K562 (cell line): ENCODE measurements around the gene CD300A. TPM values are rescaled to one million over a fixed set of nuclear protein-coding genes. Genes with fewer than 3 reads are reported as not detected.

ENCODE experiments used
- ATAC-seq: fragments of 200-7000 bp; cut with Tn5 transposase; 3 replicates; pipeline ENCODE4 v1.9.1; 2020; ENCODE audit warnings: moderate library complexity
- BruUV-seq: library from RNA; stranded (reverse); fragments of 400-500 nt; replicated peaks from 2 replicates; lab custom pipeline; 2021; lab: Mats Ljungman, UMichigan
- CTCF ChIA-PET: fragments of 300-600 bp; formaldehyde crosslinking; extraction: SDS; loops from one replicate; lab custom pipeline; 2021; ENCODE audit warnings: low intra/inter-chr PET ratio; lab: Yijun Ruan, JAX
- POLR2A ChIA-PET: fragments of 300-600, 350-650 bp; sonication (Branson Sonifier 250); formaldehyde crosslinking; extraction: SDS; loops from one replicate; lab custom pipeline; 2021; ENCODE audit warnings: antibody characterized with exemption, inconsistent platforms; lab: Yijun Ruan, JAX
- DNase-seq, 4 experiments: peaks; one replicate each; pipeline versions ENCODE4 v3.0.0 to v3.0.0-alpha.2; 2011 to 2018; ENCODE audit warnings: low spot score in 3 of 4, mixed read lengths in 3 of 4; ENCODE audit errors: extremely low read depth in 1 of 4
- FAIRE-seq: peaks from 2 replicates; lab custom pipeline; 2011; peaks lifted over from hg19 to GRCh38; lab: Jason Lieb, UNC
- H2AFZ ChIP-seq: 2 replicates; pipeline ENCODE4 v1.6.0; 2011; ENCODE audit warnings: low read depth, low read length, control low read depth, inconsistent platforms
- H3K27ac ChIP-seq: fragments of 200-600 bp; 3 replicates; pipeline ENCODE4 v1.8.0; 2011; ENCODE audit warnings: low read depth, mild to moderate bottlenecking, control low read depth, inconsistent platforms, low read length, moderate library complexity, mixed read lengths; ENCODE audit errors: extremely low read depth
- H3K27me3 ChIP-seq, 2 experiments: fragments of 300-600 bp in 1 of 2; 2 replicates in 1 of 2; 3 replicates in 1 of 2; pipeline versions ENCODE4 v1.6.0 to v1.8.0; 2011; ENCODE audit warnings: inconsistent platforms in 2 of 2, low read length in 2 of 2, mild to moderate bottlenecking in 1 of 2, mixed read lengths in 1 of 2, moderate library complexity in 1 of 2; ENCODE audit not compliant: control insufficient read depth in 2 of 2, insufficient read depth in 2 of 2
- H3K36me3 ChIP-seq: fragments of 300-600 bp; 3 replicates; pipeline ENCODE4 v1.8.0; 2011; ENCODE audit warnings: mild to moderate bottlenecking, low read length, inconsistent platforms; ENCODE audit not compliant: control insufficient read depth, insufficient read depth
- H3K4me1 ChIP-seq, 2 experiments: fragments of 200-600 bp in 1 of 2; replicated peaks in 1 of 2; 2 replicates in 1 of 2; 3 replicates in 1 of 2; pipeline versions ENCODE4 v1.5.1 to v1.8.0; 2011; ENCODE audit warnings: inconsistent platforms in 2 of 2, low read length in 2 of 2, mild to moderate bottlenecking in 1 of 2, mixed read lengths in 1 of 2, moderate library complexity in 1 of 2; ENCODE audit not compliant: control insufficient read depth in 2 of 2, insufficient read depth in 2 of 2
- H3K4me2 ChIP-seq: 2 replicates; pipeline ENCODE4 v1.6.1; 2011; ENCODE audit warnings: low read length, control low read depth, inconsistent platforms, mixed read lengths; ENCODE audit not compliant: insufficient read depth
- H3K4me3 ChIP-seq: fragments of 200-600 bp; sonication (generic), shearing (Covaris generic); 2 replicates; pipeline ENCODE4 v1.5.1; 2016; ENCODE audit warnings: control low read depth, inconsistent platforms
- H3K79me2 ChIP-seq: fragments of 200-600 bp; 3 replicates; pipeline ENCODE4 v1.8.0; 2011; ENCODE audit warnings: low read length, inconsistent platforms; ENCODE audit not compliant: control insufficient read depth, insufficient read depth
- H3K9ac ChIP-seq, 2 experiments: 2 replicates each; pipeline versions ENCODE4 v1.6.0 to v1.6.1; 2011; ENCODE audit warnings: low read depth in 2 of 2, low read length in 2 of 2, control low read depth in 1 of 2, inconsistent platforms in 1 of 2, mild to moderate bottlenecking in 1 of 2, mixed read lengths in 1 of 2; ENCODE audit not compliant: insufficient read depth in 1 of 2
- H3K9me1 ChIP-seq: one replicate; pipeline ENCODE4 v1.6.0; 2011; ENCODE audit warnings: inconsistent platforms, mild to moderate bottlenecking, low read length, moderate library complexity; ENCODE audit not compliant: control insufficient read depth, insufficient read depth
- H3K9me3 ChIP-seq: replicated peaks from 2 replicates; pipeline ENCODE4 v1.5.1; 2011; ENCODE audit warnings: low read depth, low read length, inconsistent platforms; ENCODE audit not compliant: control insufficient read depth, insufficient read depth
- H4K20me1 ChIP-seq: replicated peaks from 2 replicates; pipeline ENCODE4 v1.6.1; 2011; ENCODE audit warnings: low read length, inconsistent platforms, mixed read lengths; ENCODE audit not compliant: control insufficient read depth, insufficient read depth
- CTBP1 ChIP-seq: fragments of 450-650 bp; IDR thresholded peaks from 2 replicates; pipeline ENCODE4 v1.6.1; 2016; ENCODE audit warnings: borderline replicate concordance
- HBP1 ChIP-seq: fragments of 450-650 bp; formaldehyde crosslinking; IDR thresholded peaks from 2 replicates; pipeline ENCODE4 v1.4.0; 2022; ENCODE audit warnings: missing genetic modification characterization
- PCBP2 ChIP-seq: fragments of 200-400 bp; formaldehyde crosslinking; IDR thresholded peaks from 2 replicates; pipeline ENCODE4 v1.6.1; 2018; ENCODE audit warnings: low read length, low read depth, mild to moderate bottlenecking, moderate library complexity; ENCODE audit not compliant: poor library complexity, severe bottlenecking
- PRDM10 ChIP-seq: fragments of 450-650 bp; IDR thresholded peaks from 2 replicates; pipeline ENCODE4 v1.6.1; 2018; ENCODE audit not compliant: partially characterized antibody
- ZNF444 ChIP-seq: fragments of 250-450 bp; sonication (Bioruptor Pico); IDR thresholded peaks from 2 replicates; pipeline ENCODE4 v1.4.0; 2020; ENCODE audit warnings: mild to moderate bottlenecking, moderate library complexity
- WGBS: fragments of 100-300 bp; shearing (Covaris generic); methylation state at CpG from one replicate; pipeline ENCODE4 v1.1.6; 2016; ENCODE audit warnings: low coverage, mixed read lengths; ENCODE audit not compliant: insufficient coverage; ENCODE audit errors: missing lambda C conversion rate; 5-methylcytosine and 5-hydroxymethylcytosine counted together
- in situ Hi-C: fragments of 300-500 bp; cut with MboI; formaldehyde crosslinking; loops from 4 replicates; pipeline ENCODE4 v1.15.0; 2018; ENCODE audit warnings: inconsistent platforms, mixed read lengths
- intact Hi-C: fragments of 100-400 bp; cut with micrococcal nuclease; formaldehyde crosslinking; loops from 2 replicates; pipeline ENCODE4 v1.14.2; 2022
- polyA plus RNA-seq, 8 experiments: library from polyadenylated mRNA; depleted of rRNA in 4 of 8; stranded (reverse) in 5 of 8; unstranded in 3 of 8; fragments of >200 nt; fragmentation: Nextera tagmentation in 2 of 8; fragmentation: Illumina TruSeq in 1 of 8; extraction: Ambion mirVana in 2 of 8; extraction: Trizol in 1 of 8; gene quantifications; 2 replicates each; pipeline versions ENCODE4 v1.2.1 to v1.2.3, GENCODE V29; 2011 to 2014; ENCODE audit warnings: inconsistent platforms in 1 of 8, missing spikeins in 1 of 8
- total RNA-seq, 7 experiments: library from RNA; depleted of rRNA in 6 of 7; stranded (reverse); fragments of >200 nt in 6 of 7; fragmentation: Illumina TruSeq in 2 of 7; extraction: Trizol in 2 of 7; gene quantifications; 2 replicates each; pipeline versions ENCODE4 v1.2.1 to v1.2.3, GENCODE V29; 2011 to 2021; ENCODE audit warnings: low replicate concordance in 1 of 7
- TF ChIP-seq, protein P1 (sequence below), 2 experiments: fragments of 450-650 bp; IDR thresholded peaks; 2 replicates each; pipeline ENCODE4 v1.6.1; 2016; ENCODE audit warnings: mild to moderate bottlenecking in 2 of 2, borderline replicate concordance in 1 of 2, low read depth in 1 of 2, moderate library complexity in 1 of 2

Gene CD300A
- total and polyA plus RNA-seq, 9 of the 15 experiments (the other 6 are each of a cell fraction or from before 2014, with no cell fraction given), result 0.21 to 1.7 (median 0.41) TPM; not detected in 1

DNA sequence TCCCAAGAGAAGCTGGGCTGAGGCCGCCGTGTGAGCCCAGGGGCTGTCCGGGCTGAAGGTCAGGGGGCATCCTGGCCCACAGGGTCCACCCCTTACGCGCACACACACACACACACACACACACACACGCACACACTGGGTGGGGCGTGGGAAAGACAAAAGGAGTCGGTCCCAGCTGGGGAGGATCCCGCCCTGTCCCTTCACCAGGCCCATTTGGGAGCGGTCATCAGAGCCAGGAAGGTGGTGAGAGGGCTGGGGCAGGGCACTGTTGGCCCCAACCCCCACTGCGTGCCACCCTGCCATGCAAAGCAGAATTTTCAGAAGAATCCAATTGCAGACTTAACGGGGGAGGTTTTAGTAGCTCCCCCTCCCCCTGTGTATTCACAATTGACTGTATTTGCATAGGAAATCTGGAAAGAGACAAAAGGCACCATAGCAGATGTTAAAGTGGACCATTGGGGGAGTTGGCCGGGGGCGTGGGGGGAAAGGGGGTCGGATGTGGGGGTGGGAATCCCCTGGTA lies 11.3 kb upstream of the CD300A start:
- H3K27ac ChIP-seq, result no peak overlapping the region
- intact Hi-C loops (no loop called here), in situ Hi-C loops (no loop called here)
- H3K27me3 ChIP-seq, result peaks cover 0 to 27% of the 10 kb centered on the region in 2 experiments; a peak in 3 of 5 replicates
- no peak for DNase-seq
- peaks cover 15 to 22% of the 10 kb centered on the region in 2 experiments; a peak in 4 of 5 replicates for H3K4me1 ChIP-seq
- ChIA-PET POLR2A (interaction anchor here (0.6 to 0.7 kb wide), 2 partner anchors 192 to 592 kb away, joined by 3 to 4 read pairs; partner anchors contain the start of genes ATP5PD and KCTD2), CTCF (interaction anchor here (1.4 to 3.6 kb wide), 2 partner anchors 75 kb away, joined by 4 to 61 read pairs; no protein-coding TSS in a partner anchor)
- H2AFZ ChIP-seq, result peak overlapping the region; percentile 86; the same call in 1 of the 2 replicates
- H4K20me1 ChIP-seq, result no peaks in the 10 kb centered on the region
- H3K9me1 ChIP-seq, result no peaks in the 10 kb centered on the region
- peak overlapping the region in 1 of 2 experiments; percentile 92; a peak in 2 of 4 replicates for H3K9ac ChIP-seq
- no peaks in the 10 kb centered on the region for H3K9me3 ChIP-seq
- ATAC-seq, result no peak
- 66% methylated on average over 10 of the region's 15 CpGs for WGBS
- no TSS peak for BruUV-seq
- H3K79me2 ChIP-seq, result no peaks in the 10 kb centered on the region
- H3K4me2 ChIP-seq, result no peak overlapping the region
- no peak overlapping the region for H3K4me3 ChIP-seq
- no peak for FAIRE-seq
- H3K36me3 ChIP-seq, result no peaks in the 10 kb centered on the region
- TF ChIP-seq PCBP2 (no peak), PRDM10 (peak; percentile 63), ZNF444 (CRISPR knock-in tag) (no peak), HBP1 (CRISPR knock-in tag) (no peak), CTBP1 (no peak)
- TF ChIP-seq, protein P1, sequence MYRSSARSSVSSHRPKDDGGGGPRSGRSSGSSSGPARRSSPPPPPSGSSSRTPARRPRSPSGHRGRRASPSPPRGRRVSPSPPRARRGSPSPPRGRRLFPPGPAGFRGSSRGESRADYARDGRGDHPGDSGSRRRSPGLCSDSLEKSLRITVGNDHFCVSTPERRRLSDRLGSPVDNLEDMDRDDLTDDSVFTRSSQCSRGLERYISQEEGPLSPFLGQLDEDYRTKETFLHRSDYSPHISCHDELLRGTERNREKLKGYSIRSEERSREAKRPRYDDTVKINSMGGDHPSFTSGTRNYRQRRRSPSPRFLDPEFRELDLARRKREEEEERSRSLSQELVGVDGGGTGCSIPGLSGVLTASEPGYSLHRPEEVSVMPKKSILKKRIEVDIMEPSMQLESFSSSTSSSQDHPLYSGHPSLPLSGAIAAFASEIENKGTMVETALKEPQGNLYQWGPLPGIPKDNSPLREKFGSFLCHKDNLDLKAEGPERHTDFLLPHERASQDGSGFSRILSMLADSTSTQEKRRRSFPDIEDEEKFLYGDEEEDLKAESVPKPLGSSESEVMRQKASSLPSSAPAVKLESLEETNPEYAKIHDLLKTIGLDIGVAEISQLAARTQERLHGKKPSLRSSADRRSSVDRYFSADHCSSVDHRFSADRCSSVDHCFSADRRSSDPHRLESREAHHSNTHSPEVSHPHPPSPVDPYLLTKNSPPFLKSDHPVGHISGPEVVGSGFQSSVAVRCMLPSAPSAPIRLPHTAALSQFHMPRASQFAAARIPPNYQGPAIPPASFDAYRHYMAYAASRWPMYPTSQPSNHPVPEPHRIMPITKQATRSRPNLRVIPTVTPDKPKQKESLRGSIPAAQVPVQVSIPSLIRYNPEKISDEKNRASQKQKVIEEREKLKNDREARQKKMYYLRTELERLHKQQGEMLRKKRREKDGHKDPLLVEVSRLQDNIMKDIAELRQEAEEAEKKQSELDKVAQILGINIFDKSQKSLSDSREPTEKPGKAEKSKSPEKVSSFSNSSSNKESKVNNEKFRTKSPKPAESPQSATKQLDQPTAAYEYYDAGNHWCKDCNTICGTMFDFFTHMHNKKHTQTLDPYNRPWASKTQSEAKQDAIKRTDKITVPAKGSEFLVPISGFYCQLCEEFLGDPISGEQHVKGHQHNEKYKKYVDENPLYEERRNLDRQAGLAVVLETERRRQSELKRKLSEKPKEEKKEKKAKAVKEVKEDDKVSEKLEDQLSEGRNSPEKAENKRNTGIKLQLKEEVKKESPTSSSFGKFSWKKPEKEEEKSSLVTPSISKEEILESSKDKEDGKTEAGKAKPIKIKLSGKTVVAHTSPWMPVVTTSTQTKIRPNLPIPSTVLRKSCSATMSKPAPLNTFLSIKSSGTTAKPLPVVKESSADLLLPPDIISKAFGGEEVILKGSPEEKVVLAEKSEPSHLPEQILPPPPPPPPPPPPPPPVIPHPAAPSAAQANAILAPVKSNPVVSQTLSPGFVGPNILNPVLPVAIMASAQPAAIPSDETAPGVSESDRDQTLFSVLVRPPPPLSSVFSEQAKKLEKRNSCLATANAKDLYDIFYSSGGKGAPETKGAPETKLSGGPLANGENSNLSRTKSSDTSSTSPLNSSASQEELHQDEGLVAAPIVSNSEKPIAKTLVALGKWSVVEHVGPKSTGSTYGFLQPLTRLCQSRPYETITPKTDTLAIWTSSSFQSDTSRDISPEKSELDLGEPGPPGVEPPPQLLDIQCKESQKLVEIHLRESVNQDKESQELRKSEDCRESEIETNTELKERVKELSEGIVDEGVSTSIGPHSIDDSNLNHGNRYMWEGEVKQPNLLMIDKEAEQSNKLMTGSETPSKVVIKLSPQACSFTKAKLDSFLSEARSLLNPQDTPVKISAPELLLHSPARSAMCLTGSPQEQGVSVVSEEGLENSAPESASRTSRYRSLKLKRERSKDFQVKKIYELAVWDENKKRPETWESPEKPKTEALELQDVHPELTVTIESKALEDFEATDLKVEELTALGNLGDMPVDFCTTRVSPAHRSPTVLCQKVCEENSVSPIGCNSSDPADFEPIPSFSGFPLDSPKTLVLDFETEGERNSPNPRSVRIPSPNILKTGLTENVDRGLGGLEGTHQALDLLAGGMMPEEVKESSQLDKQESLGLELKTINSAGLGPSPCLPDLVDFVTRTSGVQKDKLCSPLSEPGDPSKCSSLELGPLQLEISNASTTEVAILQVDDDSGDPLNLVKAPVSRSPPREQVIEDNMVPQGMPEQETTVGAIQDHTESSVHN (IDR thresholded peaks at IDR 0.05; ENCODE audit: borderline replicate concordance in 1 of 2, low read depth in 1 of 2), result no peak
